ENCODE results near the gene SRD5A2.

- TF ChIP-seq FOSL1 (IDR thresholded peaks at IDR 0.05; ENCODE audit: low read depth) (no peak), ZFX (IDR thresholded peaks at IDR 0.05) (no peak)
These were observed 49.6 kb downstream of the SRD5A2 start for GRCh38 chr2:31531101-31531500.

Data from HCT116 (cell line).